ACC112 (cell line): ENCODE data around the gene ADAM22.

Experiments used
- H2AFZ ChIP-seq: fragments of 200-600 bp; sonication (generic); one replicate; pipeline ENCODE4 v1.6.0; 2017; ENCODE audit warnings: antibody characterized with exemption, low read length; ENCODE audit not compliant: unreplicated experiment
- H3K27ac ChIP-seq: fragments of 200-600 bp; sonication (generic); 2 replicates; pipeline ENCODE4 v1.5.1; 2014; ENCODE audit warnings: low read depth, mild to moderate bottlenecking, antibody characterized with exemption, low read length, moderate library complexity
- H3K27me3 ChIP-seq: fragments of 200-600 bp; sonication (generic); 2 replicates; pipeline ENCODE4 v1.6.1; 2014; ENCODE audit warnings: mild to moderate bottlenecking, antibody characterized with exemption, low read length, moderate library complexity, mixed read lengths; ENCODE audit not compliant: insufficient read depth
- H3K36me3 ChIP-seq: fragments of 200-600 bp; sonication (generic); 2 replicates; pipeline ENCODE4 v1.6.1; 2016; ENCODE audit warnings: mild to moderate bottlenecking, antibody characterized with exemption, low read length, moderate library complexity, mixed read lengths; ENCODE audit not compliant: insufficient read depth
- H3K4me1 ChIP-seq: fragments of 200-600 bp; sonication (generic); one replicate; pipeline ENCODE4 v1.6.1; 2016; ENCODE audit warnings: low read length, mixed read lengths; ENCODE audit not compliant: insufficient read depth, unreplicated experiment, control insufficient read depth
- H3K4me3 ChIP-seq: fragments of 200-600 bp; sonication (generic); 2 replicates; pipeline ENCODE4 v1.5.1; 2014; ENCODE audit warnings: mild to moderate bottlenecking, low read depth, low read length
- H3K79me2 ChIP-seq: fragments of 200-600 bp; sonication (generic); one replicate; pipeline ENCODE4 v1.6.0; 2016; ENCODE audit warnings: low read length; ENCODE audit not compliant: control insufficient read depth, unreplicated experiment, insufficient read depth

Gene ADAM22

DNA sequence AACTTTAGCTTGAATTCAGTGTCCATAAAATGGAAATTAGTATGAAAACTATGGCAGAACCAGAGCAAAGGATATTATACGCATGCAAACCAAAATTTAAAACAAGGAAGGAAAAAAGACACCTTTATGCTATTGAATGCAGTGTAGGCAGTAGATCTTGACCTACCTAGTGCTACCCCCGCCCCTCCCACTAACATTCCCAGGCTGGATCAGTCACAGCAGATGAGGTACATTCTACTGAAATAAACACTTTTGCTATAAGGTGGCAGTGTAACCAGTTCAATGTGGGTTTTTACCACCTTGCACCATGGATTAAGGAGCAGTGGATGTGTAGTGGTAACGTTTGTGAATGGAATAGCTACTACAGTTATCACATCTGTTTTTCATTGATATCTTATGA is 257.9 kb downstream of the ADAM22 start:
- H3K27ac ChIP-seq: no peak overlapping the region
- no peaks in the 10 kb centered on the region for H3K4me1 ChIP-seq
- no peak overlapping the region for H3K4me3 ChIP-seq
- no peaks in the 10 kb centered on the region for H3K36me3 ChIP-seq
- H2AFZ ChIP-seq: no peak overlapping the region
- no peaks in the 10 kb centered on the region for H3K79me2 ChIP-seq
- H3K27me3 ChIP-seq: no peaks in the 10 kb centered on the region

DNA sequence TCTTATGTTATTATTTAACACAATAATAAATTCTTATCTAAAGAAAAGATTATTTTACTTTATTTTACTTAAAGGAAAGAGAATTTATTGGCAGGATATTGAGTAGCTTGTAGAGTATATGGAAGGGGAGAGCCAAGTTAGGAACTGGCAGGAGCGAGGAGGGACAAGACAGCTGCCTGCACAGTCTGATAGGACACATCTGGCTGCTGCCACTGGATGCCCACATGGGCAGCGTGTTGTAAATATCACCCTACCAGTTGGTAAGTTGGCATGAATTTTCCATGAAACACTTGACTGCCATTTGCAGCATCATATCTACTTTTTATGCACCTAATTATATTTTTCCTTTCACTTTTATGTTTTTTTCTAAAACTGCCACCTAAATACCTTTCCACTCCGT is 266.2 kb downstream of the ADAM22 start:
- Histone ChIP-seq H3K4me1 (no peaks in the 10 kb centered on the region), H3K4me3 (no peak overlapping the region), H2AFZ (no peak overlapping the region), H3K79me2 (no peaks in the 10 kb centered on the region), H3K27ac (no peak overlapping the region), H3K36me3 (peaks cover 10% of the 10 kb centered on the region), H3K27me3 (no peaks in the 10 kb centered on the region)

DNA sequence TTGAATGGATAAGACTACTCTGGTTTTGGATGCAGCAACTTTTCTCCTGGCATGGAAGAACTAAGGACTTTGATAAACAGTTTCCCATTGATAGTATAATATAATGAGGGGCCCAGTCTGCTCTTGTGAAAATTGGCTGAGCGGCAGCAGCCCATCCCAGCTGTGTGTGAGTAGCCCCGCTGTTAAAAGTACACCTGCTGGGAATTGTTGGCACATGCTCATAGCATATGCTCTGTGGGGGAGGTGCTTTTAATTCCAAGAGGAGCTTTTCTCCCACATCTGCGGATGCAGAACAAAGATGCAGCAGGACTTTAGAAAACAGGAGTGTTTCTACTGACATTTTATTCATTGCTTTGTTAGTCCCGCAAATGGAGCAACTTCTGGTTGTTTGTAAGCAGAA is 266.7 kb downstream of the ADAM22 start:
- Histone ChIP-seq H3K27ac (no peak overlapping the region), H3K36me3 (peaks cover 15% of the 10 kb centered on the region)

DNA sequence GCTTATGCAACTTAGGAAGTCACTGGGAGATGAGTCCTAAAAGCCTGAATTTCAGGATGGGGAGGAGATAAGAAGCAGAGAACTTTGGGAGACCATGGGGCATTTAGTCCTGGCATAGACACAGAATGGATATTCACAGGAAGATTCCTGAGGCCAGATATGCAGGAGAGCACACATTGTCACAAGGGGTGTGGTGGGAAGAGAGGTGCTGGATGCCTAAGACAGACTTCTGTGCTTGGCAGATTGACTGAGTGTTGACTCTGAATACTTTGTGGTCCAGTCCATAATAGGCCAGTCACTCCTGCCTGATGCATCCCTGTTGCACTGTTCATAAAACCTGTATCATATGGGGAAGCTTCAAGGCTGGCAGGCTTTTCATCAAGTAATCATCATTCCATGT is 267.3 kb downstream of the ADAM22 start:
- Histone ChIP-seq H3K4me3 (no peak overlapping the region), H3K27me3 (no peaks in the 10 kb centered on the region), H3K79me2 (no peaks in the 10 kb centered on the region), H2AFZ (no peak overlapping the region), H3K27ac (no peak overlapping the region), H3K4me1 (no peaks in the 10 kb centered on the region), H3K36me3 (peaks cover 20% of the 10 kb centered on the region)

More for the DNA sequence above, 266.7 kb downstream of the ADAM22 start:
- Histone ChIP-seq H3K79me2 (no peaks in the 10 kb centered on the region), H3K4me3 (no peak overlapping the region), H2AFZ (no peak overlapping the region), H3K4me1 (no peaks in the 10 kb centered on the region), H3K27me3 (no peaks in the 10 kb centered on the region)

DNA sequence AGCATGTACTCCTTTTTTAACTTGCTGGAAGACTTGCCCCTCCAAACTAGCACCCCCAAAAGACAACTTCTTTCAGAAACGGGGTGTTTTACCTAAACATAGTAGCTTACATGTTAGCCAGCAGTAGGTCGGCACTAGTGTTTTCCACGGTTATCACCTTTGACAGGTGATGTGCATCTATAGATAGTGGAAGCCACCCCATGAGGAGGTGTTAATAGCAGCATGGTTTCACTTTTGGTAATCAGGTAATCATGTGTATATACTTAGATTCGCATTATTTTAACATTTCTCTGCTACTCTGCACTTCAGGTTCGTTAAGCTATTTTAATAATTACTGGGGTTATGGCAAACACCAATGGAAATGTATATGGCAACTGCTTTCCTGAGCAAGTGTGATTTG is 268.2 kb downstream of the ADAM22 start:
- Histone ChIP-seq H3K4me3 (no peak overlapping the region), H3K36me3 (peaks cover 26% of the 10 kb centered on the region)

DNA sequence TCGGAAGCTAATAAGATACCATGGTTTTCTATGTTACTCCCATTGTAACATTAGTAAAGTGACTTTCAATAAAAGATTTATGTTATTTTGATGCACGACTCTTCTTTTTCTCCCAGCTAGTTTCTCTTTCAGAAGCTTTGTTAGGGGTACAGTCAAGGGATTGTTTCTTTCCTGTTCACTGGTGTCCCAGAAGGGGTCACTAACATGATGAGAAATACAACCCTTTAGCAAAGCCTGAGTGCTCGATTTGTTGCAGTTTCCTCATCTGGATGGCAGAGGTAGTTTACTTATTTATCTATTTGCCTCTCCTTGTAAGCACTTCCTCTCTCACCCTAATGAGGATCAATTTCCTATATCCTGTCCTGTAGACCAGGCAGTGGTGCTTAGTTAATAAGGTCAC is 268.7 kb downstream of the ADAM22 start:
- Histone ChIP-seq H3K36me3 (peaks cover 30% of the 10 kb centered on the region), H3K4me1 (no peaks in the 10 kb centered on the region), H3K27ac (no peak overlapping the region), H2AFZ (no peak overlapping the region), H3K79me2 (no peaks in the 10 kb centered on the region), H3K4me3 (no peak overlapping the region), H3K27me3 (no peaks in the 10 kb centered on the region)

More for the DNA sequence above, 268.2 kb downstream of the ADAM22 start:
- no peak overlapping the region for H3K27ac ChIP-seq
- H3K27me3 ChIP-seq: no peaks in the 10 kb centered on the region
- H2AFZ ChIP-seq: no peak overlapping the region
- no peaks in the 10 kb centered on the region for H3K79me2 ChIP-seq
- H3K4me1 ChIP-seq: no peaks in the 10 kb centered on the region

DNA sequence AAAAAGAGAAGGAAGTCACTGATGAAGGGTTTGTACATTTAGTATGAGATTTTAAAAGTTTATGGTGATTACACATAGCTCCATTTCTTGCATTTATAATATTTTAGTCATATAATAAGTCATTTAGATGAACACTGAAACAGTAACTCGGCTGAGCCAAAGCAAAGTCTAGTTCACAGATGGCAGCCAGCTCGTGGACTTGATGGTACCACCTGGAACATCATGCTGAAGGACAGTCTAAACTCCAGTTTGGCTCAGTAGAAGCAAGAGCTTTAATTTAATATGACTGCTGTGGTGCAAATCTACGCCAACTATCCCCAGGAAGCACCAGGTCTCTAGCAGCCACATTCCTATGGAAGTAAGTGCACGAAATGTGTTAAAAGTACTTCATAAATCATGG is 269.4 kb downstream of the ADAM22 start:
- no peak overlapping the region for H3K27ac ChIP-seq
- no peak overlapping the region for H3K4me3 ChIP-seq
- H3K4me1 ChIP-seq: no peaks in the 10 kb centered on the region
- no peaks in the 10 kb centered on the region for H3K79me2 ChIP-seq
- H3K36me3 ChIP-seq: peaks cover 36% of the 10 kb centered on the region
- H2AFZ ChIP-seq: no peak overlapping the region
- no peaks in the 10 kb centered on the region for H3K27me3 ChIP-seq

DNA sequence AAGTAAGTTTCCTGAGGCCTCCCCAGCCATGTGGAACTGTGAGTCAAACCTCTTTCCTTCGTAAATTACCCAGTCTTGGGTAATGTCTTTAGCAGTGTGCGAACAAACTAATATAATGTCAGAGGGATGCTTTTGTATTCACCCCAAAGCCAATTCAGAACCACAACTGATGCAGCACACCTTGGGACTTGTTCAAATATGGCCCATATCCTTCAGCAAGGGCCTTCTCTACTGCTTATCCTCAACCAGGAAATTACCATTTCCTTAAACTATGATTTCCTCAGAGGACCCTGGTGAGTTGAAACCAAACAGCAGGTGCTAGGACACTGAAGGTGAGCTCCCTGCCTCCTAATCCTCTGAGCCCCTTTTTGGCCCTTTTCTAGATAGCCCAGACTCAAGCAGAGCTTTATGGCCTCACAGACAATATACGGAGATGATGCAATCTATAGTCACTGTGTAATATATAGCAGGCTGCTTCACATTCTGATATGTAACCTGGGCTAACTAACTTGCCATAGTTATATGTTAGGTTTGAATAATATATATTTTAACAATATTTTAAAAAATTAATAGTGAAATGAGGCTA is 270.6 kb downstream of the ADAM22 start:
- H3K79me2 ChIP-seq: no peaks in the 10 kb centered on the region
- no peak overlapping the region for H3K27ac ChIP-seq
- H3K4me1 ChIP-seq: no peaks in the 10 kb centered on the region
- no peaks in the 10 kb centered on the region for H3K27me3 ChIP-seq
- no peak overlapping the region for H2AFZ ChIP-seq
- H3K36me3 ChIP-seq: peaks cover 46% of the 10 kb centered on the region
- no peak overlapping the region for H3K4me3 ChIP-seq

DNA sequence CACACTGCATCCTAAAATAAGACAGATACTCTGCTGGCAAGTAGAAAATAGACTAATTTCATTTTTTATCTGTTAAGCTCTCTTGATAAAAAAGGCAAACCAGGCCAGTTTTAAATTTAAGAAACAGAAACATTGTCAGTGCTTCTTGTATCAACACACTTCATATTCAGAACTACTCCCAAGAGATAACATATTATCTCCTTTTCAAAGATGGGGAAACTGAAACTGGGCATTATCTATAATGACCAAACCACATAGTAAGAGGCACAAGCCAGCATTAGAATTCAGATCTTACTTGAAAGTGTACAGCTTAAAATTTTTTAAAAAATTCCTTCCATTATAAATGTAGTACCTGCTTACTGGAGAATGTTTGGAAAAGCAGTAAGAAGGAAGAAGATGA is 271.1 kb downstream of the ADAM22 start:
- Histone ChIP-seq H3K4me3 (no peak overlapping the region), H3K79me2 (no peaks in the 10 kb centered on the region), H3K36me3 (peaks cover 46% of the 10 kb centered on the region), H3K27ac (no peak overlapping the region), H2AFZ (no peak overlapping the region), H3K27me3 (no peaks in the 10 kb centered on the region), H3K4me1 (no peaks in the 10 kb centered on the region)

DNA sequence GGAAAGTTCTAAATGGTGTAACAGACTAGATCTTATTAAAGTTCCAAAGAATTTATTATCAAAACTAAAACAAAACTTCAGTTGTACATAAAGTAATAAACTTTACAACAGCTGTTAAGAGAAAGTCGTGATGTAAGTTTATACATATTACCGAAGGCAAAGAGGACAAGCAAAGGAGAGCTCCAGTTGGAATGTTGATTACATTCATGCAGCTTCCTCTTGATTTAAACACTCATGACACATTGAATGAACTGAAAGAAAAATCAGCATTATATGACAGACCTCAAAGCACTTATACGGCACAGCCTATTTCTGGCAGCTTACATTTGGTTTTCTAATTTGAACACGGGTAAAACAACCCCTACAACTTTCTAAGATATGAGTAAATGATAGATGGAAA is 272.2 kb downstream of the ADAM22 start:
- Histone ChIP-seq H3K79me2 (no peaks in the 10 kb centered on the region), H3K36me3 (peaks cover 47% of the 10 kb centered on the region), H3K4me1 (no peaks in the 10 kb centered on the region), H3K4me3 (no peak overlapping the region), H2AFZ (no peak overlapping the region), H3K27me3 (no peaks in the 10 kb centered on the region), H3K27ac (no peak overlapping the region)

DNA sequence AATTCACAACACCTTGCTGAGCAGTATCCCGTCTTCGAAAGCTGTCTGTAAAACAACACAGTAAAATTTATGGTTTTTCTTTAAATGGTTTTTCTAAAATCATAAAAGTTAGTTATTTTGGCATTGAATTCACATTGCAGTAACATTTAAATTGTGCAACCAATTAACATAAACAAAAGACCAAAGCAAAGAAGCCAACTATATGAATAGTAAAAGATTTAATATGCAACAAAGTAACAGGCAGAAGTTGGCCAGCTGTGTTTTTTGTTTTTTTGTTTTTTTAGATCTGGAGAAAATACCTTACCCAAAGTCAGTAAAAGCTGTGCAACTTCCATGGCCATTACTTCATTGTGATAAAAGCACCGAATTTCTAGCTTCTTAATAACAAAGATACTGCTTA is 274.5 kb downstream of the ADAM22 start:
- H3K27ac ChIP-seq: no peak overlapping the region
- no peaks in the 10 kb centered on the region for H3K4me1 ChIP-seq
- peaks cover 8% of the 10 kb centered on the region for H3K79me2 ChIP-seq
- no peaks in the 10 kb centered on the region for H3K27me3 ChIP-seq
- no peak overlapping the region for H2AFZ ChIP-seq
- H3K36me3 ChIP-seq: peaks cover 45% of the 10 kb centered on the region
- H3K4me3 ChIP-seq: no peak overlapping the region
